HepG2 (cell line): Measurements from ENCODE around the gene VWA1. TPM values are rescaled to one million over a fixed set of nuclear protein-coding genes. Genes with fewer than 3 reads are reported as not detected.

Source experiments
- CBFB ChIP-seq: sonication (generic); formaldehyde crosslinking; IDR thresholded peaks from 2 replicates; pipeline ENCODE4 v1.4.0; 2020; ENCODE audit warnings: missing genetic modification reagents
- ERF ChIP-seq: IDR thresholded peaks from 2 replicates; pipeline ENCODE4 v1.6.1; 2018; ENCODE audit warnings: missing biosample characterization, missing genetic modification reagents
- GABPA ChIP-seq, 2 experiments: IDR thresholded peaks; 2 replicates each; pipeline ENCODE4 v1.6.1; 2011 to 2016; ENCODE audit warnings: low read depth in 2 of 2, low read length in 1 of 2, missing biosample characterization in 1 of 2, missing genetic modification characterization in 1 of 2
- GATAD2A ChIP-seq: IDR thresholded peaks from 2 replicates; pipeline ENCODE4 v1.6.1; 2016
- HDAC2 ChIP-seq: sonication (generic); formaldehyde crosslinking; IDR thresholded peaks from 2 replicates; pipeline ENCODE4 v1.4.0; 2020; ENCODE audit warnings: missing genetic modification reagents
- HNF4A ChIP-seq: sonication (generic); formaldehyde crosslinking; IDR thresholded peaks from 2 replicates; pipeline ENCODE4 v1.4.0; 2020; ENCODE audit warnings: missing genetic modification reagents
- KLF6 ChIP-seq: IDR thresholded peaks from 2 replicates; pipeline ENCODE4 v1.8.0; 2016; ENCODE audit warnings: missing biosample characterization, missing genetic modification reagents
- NR2F6 ChIP-seq, 2 experiments: IDR thresholded peaks; 2 replicates each; pipeline ENCODE4 v1.6.1; 2016; ENCODE audit warnings: antibody characterized with exemption in 1 of 2, mild to moderate bottlenecking in 1 of 2
- RFXAP ChIP-seq: sonication (generic); formaldehyde crosslinking; IDR thresholded peaks from 2 replicates; pipeline ENCODE4 v1.4.0; 2020; ENCODE audit warnings: missing genetic modification reagents, borderline replicate concordance
- SMAD1 ChIP-seq: sonication (generic); formaldehyde crosslinking; IDR thresholded peaks from 2 replicates; pipeline ENCODE4 v1.4.0; 2020; ENCODE audit warnings: missing genetic modification reagents, low read depth, mild to moderate bottlenecking, borderline replicate concordance
- TAF15 ChIP-seq: fragments of 200-400 bp; formaldehyde crosslinking; IDR thresholded peaks from one replicate; pipeline ENCODE4 v1.6.1; 2018; ENCODE audit warnings: mild to moderate bottlenecking, low read depth, low read length; ENCODE audit not compliant: poor library complexity, severe bottlenecking
- USF2 ChIP-seq, 2 experiments: sonication (generic) in 1 of 2; formaldehyde crosslinking in 1 of 2; IDR thresholded peaks; 2 replicates each; pipeline versions ENCODE4 v1.5.1 to v1.6.1; 2011 to 2020; ENCODE audit warnings: borderline replicate concordance in 1 of 2, low read depth in 1 of 2, low read length in 1 of 2, mild to moderate bottlenecking in 1 of 2, missing genetic modification reagents in 1 of 2, moderate library complexity in 1 of 2
- ZC3H13 ChIP-seq: sonication (generic); formaldehyde crosslinking; IDR thresholded peaks from 2 replicates; pipeline ENCODE4 v1.8.1; 2023; ENCODE audit warnings: mild to moderate bottlenecking, missing genetic modification reagents, moderate library complexity
- ZMAT3 ChIP-seq: sonication (generic); formaldehyde crosslinking; conservative IDR thresholded peaks from 2 replicates; pipeline ENCODE4 v1.7.0; 2021; ENCODE audit warnings: missing genetic modification reagents
- ZNF318 ChIP-seq: sonication (generic); formaldehyde crosslinking; IDR thresholded peaks from 2 replicates; pipeline ENCODE4 v1.4.0; 2020; ENCODE audit warnings: mild to moderate bottlenecking, missing genetic modification reagents
- ZNF350 ChIP-seq: sonication (generic); formaldehyde crosslinking; IDR thresholded peaks from 2 replicates; pipeline ENCODE4 v1.4.0; 2020; ENCODE audit warnings: mild to moderate bottlenecking, low read depth, missing genetic modification reagents, borderline replicate concordance
- ZNF430 ChIP-seq: sonication (generic); formaldehyde crosslinking; IDR thresholded peaks from 2 replicates; pipeline ENCODE4 v1.9.0; 2021; ENCODE audit warnings: mild to moderate bottlenecking, missing genetic modification reagents
- ZNF788 ChIP-seq: sonication (generic); formaldehyde crosslinking; IDR thresholded peaks from 2 replicates; pipeline ENCODE4 v1.5.0; 2020; ENCODE audit warnings: mild to moderate bottlenecking, missing genetic modification reagents, borderline replicate concordance
- polyA plus RNA-seq, 8 experiments: library from polyadenylated mRNA; depleted of rRNA in 3 of 8; stranded (reverse) in 7 of 8; unstranded in 1 of 8; fragments of >200 nt; fragmentation: Illumina TruSeq in 4 of 8; extraction: Trizol in 4 of 8; gene quantifications; 2 replicates each; pipeline versions ENCODE4 v1.2.1 to v1.2.3, GENCODE V29; 2011 to 2016; ENCODE audit warnings: low read depth in 4 of 8, missing spikeins in 1 of 8, mixed read lengths in 1 of 8; ENCODE audit not compliant: insufficient read depth in 1 of 8
- total RNA-seq, 5 experiments: library from RNA; depleted of rRNA; stranded (reverse); fragments of >200 nt; fragmentation: Illumina TruSeq; extraction: Trizol; gene quantifications; 2 replicates each; pipeline ENCODE4 v1.2.3, GENCODE V29; 2016; ENCODE audit warnings: low read depth in 1 of 5

The VWA1 gene
- total and polyA plus RNA-seq, 2 of the 13 experiments (the other 11 are each of a cell fraction or from before 2014, with no cell fraction given): 40.9 to 57.5 TPM

GRCh38 chr1:1441002-1441888 is 5.8 kb downstream of the VWA1 start (continued):
- TF ChIP-seq ZNF318 (CRISPR knock-in tag) (peak; percentile 94), ZMAT3 (0 out of 2 replicates have a peak, but pooled peaks have one; percentile 45), KLF6 (CRISPR knock-in tag) (peak; percentile 37; the same call in 1 of the 2 replicates), SMAD1 (peak; percentile 88; the same call in 1 of the 2 replicates), ZNF350 (peak; percentile 62), USF2 (IDR thresholded peaks at IDR 0.05; ENCODE audit: low read depth, low read length) (no peak), USF2 (CRISPR knock-in tag; IDR thresholded peaks at IDR 0.05; ENCODE audit: borderline replicate concordance) (0 out of 2 replicates have a peak, but pooled peaks have one; percentile 40), CBFB (CRISPR knock-in tag) (peak; percentile 57; the same call in 1 of the 2 replicates), GABPA (IDR thresholded peaks at IDR 0.05; ENCODE audit: low read depth, low read length) (no peak), GABPA (CRISPR knock-in tag; IDR thresholded peaks at IDR 0.05; ENCODE audit: low read depth) (peak; percentile 38; the same call in 1 of the 2 replicates), ERF (CRISPR knock-in tag) (peak; percentile 67; the same call in 1 of the 2 replicates), GATAD2A (CRISPR knock-in tag) (peak; percentile 81), ZNF430 (CRISPR knock-in tag) (peak; percentile 67), HDAC2 (CRISPR knock-in tag) (peak; percentile 53; the same call in 1 of the 2 replicates), RFXAP (peak; percentile 76; the same call in 1 of the 2 replicates), ZC3H13 (CRISPR knock-in tag) (peak; percentile 87), NR2F6 (IDR thresholded peaks at IDR 0.05) (peak; percentile 54; the same call in 1 of the 2 replicates), NR2F6 (CRISPR knock-in tag; IDR thresholded peaks at IDR 0.05) (peak; percentile 79), ZNF788 (CRISPR knock-in tag) (peak; percentile 77; the same call in 1 of the 2 replicates), HNF4A (CRISPR knock-in tag) (peak; percentile 58), TAF15 (no peak)
